Stimulated activated CD4-positive, alpha-beta T cell treated with anti-CD3 and anti-CD28 coated beads, TNF-alpha, amount 100 ng/mL, for 48 hours (primary cell): ENCODE data around the gene RAN.
"Not testable (repeated sequence)": the region's sequence is repeated elsewhere in the genome, so short reads cannot be mapped to it uniquely, and the experiment has no call there.

Experiments used
- DNase-seq, 3 donors: peaks; one replicate each; pipeline ENCODE4 v3.0.0-alpha.2; 2020; ENCODE audit warnings: low read depth in 3 of 3

RAN gene

DNA sequence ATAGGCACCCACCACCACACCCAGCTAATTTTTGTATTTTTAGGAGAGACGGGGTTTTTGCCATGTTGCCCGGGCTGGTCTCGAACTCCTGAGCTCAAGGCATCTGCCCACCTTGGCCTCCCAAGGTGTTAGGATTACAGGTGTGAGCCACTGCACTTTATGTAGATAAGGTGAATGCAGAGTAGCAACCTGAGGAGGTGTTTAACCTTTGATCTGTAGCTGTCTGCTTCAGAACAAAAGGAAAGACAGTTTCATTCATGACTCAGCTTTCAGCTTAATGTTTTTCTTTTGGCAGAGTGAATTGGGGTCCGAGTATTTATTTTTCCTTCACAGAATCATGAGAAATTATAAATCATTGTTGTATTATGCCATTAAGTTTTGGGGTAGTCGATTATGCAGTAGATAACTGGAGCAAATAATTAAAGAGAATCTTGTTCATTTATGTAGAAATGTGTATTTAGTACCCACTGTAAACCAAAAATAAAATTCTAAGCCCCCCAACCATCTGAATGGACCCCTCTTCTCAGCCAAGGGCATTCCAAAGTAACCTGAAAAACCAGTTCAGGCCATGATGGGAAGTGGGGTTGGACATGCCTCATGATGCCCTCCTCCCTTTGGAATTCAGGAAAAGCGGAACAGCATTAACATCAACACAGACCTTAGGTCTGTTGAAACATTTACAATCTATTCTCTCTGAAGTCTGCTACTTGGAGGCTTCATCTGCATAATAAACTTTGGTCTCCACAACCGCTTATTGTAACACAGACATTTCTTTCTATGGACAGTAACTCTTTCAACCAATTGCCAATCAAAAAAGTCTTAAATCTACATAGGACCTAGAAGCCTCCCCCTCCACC lies 22.1 kb upstream of the RAN start:
- DNase-seq: no peak

DNA sequence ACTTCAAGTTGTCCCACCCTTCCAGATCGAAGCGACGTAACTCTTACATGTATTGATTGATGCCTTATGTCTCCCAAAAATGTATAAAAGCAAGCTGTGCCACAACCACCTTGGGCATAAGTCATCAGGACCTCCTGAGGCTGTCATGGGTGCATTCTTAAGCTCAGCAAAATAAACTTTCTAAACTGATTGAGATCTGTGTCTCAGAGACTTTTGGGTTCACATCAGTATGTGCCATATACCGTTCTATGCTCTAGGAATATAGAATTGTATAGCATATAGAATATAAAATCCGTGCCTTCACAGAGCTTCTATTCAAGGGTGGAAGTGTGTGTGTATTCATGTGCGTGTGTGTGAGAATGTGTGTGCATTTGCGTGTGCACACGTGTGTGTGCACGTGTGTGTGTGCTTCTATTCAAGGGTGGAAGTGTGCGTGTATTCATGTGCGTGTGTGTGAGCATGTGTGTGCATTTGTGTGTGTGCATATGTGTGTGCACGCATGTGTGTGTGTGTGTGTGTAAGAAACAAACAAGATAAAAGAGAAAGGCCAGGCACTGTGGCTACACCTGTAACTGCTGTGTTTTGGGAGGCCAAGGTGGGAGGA lies 21.3 kb upstream of the RAN start:
- no peak for DNase-seq

DNA sequence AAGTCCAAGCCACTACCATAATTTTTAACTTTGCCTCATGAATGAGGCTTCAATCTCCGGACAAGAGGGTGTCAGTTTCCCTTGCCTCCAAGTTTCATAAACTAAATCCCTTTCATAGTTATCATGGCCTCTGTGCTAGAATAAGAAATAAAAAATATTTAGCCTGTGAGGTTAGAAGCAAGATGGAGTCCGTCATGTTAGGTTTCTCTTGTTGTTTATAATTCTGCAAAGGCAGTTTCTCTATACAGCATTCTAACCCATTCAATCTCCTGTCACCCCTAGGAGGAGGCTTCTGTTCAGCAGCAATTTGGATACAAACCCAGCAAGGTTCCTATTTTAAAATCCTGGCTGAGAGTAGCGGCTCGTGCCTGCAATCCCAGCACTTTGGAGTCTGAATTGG lies 15.8 kb upstream of the RAN start:
- DNase-seq: no peak

DNA sequence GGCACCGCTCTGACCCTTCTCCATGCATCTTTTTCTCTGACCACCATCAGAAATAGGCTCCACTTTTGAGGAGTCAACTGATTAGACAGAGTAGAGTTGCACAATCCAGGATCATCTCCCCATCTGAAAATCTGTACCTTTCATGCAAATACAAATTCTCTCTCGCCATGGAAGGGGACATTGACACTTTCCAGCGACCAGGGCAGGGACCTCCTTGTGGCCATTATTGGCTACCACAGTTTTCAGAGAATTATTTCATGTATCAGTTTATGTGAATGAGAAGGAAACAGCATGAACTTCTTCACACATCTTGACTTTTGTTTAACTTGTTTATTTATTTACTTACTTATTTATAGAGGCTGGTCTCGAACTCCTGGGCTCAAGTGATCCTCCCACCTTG lies 13.8 kb upstream of the RAN start:
- DNase-seq: no peak

DNA sequence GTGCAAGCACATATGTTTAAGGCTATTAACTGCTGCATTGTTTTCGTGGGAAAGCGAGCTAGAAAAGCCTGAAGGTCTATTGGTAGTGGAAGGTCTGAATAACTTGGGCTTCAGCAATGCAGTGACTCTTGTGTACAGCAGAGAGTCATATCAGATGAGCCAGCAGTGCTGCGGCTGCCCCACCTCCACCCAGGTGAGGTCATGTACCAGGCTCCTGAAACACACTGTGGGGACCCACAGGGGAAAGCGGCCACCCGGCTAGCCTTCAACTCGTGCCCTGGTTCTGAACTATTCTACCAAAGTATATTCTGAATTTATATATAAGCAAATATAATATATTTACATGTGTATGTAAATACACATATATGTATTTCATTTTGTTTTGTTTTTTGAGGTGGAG lies 12.7 kb upstream of the RAN start:
- DNase-seq: no peak

DNA sequence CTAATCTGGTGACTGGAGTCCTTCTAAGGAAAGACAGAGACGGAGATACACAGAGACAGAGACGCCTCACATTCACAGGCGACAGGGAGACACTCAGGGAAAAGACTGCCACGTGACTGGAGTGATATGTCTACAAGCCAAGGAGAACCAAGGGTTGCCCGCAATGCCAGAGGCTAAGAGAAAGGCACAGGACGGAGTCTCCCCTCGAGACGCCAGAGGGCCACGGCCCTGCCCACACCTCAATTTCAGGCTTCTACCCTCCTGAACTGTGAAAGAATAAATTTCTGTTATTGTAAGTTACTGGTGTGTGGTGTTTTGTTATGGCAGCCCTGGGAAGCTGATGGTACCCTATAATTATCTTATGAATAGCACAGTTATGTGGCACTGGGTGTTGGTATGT lies 11.6 kb upstream of the RAN start:
- no peak for DNase-seq

DNA sequence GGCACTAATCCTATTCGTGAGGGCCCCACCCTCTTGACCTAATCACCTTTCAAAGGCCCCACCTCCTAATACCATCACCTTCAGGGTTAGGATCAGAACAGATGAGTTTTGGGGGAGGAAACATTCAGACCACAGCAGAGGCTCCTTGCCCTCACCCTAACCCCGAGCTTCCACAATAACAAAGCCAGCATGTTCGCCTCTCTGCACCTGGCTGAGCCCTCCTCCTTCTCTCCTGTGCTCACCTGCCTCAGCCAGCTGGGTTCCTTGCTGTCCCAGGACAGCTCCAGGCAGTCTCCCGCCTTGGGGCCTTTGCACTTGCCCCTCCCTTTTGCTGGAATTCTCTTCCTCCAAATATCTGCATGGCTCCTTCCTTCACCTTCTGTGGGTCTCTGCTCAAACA lies 9.7 kb upstream of the RAN start:
- DNase-seq: no peak

DNA sequence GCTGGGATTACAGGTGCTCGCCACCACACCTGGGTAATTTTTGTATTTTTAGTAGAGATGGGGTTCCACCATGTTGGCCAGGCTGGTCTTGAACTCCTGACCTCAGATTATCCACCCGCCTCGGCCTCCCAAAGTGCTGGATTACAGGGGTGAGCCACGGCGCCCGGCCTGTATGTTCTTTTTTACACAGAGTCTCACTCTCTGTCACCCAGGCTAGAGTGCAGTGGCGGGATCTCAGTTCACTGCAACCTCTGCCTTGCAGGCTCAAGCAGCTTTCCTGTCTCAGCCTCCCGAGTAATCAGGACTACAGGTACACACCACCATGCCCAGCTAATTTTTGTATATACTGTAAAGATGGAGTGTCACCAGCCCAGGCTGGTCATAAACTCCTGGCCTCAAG lies 9.1 kb upstream of the RAN start:
- not testable (repeated sequence) for DNase-seq

DNA sequence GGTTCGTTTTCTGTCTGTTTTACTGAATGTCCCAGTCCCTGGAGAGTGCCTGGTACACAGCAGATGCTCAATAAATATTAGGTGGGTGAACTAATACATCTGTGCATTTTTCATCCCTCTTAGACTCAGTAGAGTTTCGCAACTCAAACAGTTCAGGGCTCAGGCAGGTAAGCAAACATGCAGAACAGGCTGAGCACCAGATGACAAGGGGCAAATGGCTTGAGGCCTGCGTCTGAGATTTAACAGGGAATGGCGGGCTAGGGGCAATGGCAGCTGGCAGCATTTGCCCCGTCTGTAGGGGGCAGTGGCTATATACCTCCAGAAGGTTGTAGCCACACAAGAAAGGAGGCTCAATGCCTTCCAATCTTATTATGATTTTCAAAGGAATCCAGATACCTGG lies 8.6 kb upstream of the RAN start:
- DNase-seq: no peak

DNA sequence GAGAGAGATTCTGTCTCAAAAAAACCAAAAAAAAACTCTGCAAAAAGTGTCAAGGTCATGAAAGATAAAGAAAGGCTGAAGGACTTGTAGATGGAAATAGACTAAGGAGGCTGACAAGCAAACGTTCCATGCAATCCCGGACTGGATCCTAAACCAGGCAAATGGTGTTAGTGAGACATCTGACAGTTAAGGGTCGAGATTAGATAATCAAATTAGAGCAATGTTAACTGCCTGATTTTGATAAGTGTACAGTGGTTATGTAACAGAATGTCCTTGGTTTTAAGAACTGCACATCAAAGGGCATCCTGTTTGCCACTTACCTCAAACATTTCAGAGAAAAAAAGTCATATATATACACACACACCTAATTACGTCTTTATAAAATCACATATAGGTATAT lies 3.5 kb upstream of the RAN start:
- no peak for DNase-seq

DNA sequence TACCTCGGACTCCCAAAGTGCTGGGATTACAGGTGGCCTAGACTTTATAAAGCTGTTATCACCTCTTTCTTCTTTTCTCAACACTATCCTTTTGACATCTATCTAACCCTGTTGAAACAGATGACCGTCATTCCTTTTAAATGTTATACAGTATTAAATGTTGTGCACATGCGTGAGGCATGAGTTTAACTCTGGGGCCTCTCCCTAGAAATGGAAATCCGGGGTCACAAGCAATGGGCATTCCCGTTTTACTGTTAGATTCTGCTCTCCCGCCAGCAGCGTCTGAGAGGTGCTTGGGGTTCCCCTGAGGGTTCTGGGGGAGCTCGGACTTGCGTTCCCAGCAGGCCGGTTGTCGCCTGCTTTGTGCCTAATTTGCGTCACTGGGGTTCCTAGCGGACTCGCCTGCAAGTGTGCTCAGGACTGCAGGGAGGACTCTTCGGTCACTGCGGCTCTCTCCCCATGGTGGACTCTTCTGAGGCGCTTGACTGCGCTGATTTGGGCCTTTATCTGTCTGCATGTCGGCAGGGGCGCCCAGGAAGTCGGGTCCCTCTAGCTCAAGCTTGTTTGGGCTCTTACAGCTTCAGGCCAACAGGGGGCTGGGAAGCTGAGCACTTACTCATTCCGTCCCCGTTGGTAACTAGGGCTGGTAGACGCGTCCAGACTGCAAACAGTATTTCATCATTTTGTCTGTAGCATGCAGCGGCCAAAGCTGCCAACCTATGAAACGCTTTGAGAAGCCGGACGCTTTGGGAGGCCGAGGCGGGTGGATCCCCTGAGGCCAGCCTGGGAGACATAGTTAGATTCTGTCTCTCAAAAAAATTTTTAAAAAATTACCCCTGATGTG lies 1.2 kb upstream of the RAN start:
- peak; percentile 47 to 71 (median 56) for DNase-seq

DNA sequence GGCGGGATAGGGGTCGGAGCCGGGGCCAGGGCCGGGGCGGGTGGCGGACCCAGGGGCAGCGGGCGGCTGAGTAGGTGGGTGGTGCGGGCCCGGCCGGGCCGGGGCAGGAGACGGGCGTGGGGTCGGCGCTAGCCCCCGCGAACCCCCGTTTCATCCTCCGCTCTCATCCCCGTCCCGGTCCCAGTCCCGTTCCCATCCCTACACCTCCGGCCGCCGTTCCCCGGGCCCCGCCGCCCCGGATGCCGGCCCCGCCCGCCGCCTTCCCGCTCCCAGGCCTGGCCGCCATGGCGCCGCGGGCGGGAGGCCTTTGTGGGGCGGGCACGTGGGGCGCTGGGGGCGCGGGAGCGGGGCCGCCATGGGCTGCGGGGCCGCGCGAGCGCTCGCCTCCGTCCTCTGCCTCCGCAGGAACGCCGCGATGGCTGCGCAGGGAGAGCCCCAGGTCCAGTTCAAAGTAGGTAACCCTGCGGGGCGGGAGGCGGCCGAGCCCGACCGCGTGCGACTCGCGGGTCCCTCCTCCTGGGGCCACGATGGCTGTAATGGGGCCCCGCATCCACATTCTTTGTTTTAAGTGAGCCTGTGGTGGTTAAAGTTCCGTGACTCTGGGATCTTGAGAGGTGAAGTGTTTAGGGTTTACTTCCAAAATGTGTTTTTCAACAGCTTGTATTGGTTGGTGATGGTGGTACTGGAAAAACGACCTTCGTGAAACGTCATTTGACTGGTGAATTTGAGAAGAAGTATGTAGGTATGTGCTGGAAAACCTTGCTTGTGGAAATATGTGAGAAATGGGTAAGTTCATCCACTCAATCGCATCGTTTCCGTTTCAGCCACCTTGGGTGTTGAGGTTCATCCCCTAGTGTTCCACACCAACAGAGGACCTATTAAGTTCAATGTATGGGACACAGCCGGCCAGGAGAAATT lies 572 bp downstream of the RAN start:
- no peak for DNase-seq

DNA sequence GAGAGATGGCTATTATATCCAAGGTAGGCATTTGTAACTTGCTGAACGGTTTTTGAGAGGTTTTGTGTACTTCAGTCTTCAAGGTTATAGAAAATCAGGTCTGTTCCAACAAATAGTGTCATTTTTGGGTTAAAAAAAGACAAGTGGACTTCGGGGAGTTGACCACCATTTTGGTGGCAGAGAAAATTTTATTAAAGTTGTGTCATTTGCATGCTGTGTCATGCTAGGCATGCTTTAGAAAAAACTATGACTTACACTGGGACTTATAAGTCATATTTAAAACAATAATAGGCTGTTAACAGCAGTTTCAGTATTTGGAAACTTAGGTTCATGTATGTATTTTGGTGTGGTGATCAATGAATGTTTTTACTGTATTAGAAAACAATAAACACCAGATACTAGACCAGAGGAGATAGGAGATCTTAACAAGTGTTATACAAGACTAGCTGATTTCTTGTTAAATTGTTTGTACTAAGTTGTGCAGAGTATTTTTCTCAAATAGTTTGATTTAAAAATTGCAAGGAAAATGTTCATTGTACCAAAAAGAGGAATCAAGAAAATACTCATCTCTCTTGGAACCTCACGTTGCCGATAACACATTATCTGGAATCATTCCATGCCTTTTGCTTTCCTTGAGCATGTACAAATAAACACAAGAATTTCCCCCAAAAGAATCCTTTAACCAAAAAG lies 1.4 kb downstream of the RAN start:
- DNase-seq: no peak

DNA sequence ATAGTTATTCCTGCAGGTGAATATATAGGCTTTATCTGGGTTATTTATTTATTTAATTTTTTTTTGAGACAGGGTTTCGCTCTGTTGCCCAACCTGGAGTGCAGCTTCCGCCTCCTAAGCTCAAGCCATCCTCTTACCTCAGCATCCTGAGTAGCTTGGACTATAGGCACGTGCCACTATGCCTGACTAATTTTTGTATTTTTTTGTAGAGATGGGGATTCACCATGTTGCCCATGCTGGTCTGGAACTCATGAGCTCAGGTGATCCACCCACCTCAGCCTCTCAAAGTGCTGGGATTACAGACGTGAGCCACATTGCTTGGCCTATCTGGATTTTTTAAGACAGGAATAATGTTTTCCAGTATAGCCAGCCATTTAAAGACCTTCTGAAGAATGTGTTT lies 2.0 kb downstream of the RAN start:
- DNase-seq: no peak

DNA sequence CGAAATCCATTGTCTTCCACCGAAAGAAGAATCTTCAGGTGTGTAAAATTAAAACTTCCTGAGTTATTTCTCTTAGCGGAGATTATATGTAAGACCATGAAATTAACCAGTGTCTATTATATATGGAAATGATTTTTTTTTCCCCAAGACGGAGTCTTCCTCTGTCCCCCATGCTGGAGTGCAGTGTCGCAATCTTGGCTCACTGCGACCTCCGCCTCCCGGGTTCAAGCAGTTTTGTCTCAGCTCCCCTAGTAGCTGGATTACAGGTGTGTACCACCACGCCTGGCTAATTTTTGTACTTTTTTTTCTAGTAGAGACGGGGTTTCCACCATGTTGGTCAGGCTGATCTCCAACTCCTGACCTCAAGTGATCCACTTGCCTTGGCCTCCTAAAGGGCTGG lies 2.8 kb downstream of the RAN start:
- DNase-seq: no peak

DNA sequence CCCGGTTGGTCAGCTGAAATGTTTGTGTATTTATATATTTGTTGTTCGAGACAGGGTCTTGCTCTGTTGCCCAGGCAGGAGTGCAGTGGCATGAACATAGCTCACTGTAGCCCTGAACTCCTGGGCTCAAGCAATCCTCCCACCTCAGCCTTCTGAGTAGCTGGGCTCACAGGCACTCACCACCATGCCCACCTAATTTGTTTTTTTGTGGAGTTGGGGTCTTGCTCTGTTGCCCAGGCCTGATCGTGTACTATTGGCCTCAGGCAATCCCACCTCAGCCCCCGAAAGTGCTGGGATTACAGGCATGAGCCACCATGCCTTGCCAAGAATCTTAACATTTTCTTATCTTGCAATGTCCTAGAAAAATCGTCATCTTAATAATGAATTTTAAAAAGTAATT lies 3.3 kb downstream of the RAN start:
- no peak for DNase-seq

DNA sequence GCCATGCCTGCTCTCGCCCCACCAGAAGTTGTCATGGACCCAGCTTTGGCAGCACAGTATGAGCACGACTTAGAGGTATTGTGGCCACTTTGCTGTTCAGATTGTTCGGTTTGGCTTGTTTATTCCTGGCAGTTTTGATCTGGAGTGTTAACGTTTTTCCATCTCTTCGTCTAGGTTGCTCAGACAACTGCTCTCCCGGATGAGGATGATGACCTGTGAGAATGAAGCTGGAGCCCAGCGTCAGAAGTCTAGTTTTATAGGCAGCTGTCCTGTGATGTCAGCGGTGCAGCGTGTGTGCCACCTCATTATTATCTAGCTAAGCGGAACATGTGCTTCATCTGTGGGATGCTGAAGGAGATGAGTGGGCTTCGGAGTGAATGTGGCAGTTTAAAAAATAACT lies 3.8 kb downstream of the RAN start:
- not testable (repeated sequence) for DNase-seq

DNA sequence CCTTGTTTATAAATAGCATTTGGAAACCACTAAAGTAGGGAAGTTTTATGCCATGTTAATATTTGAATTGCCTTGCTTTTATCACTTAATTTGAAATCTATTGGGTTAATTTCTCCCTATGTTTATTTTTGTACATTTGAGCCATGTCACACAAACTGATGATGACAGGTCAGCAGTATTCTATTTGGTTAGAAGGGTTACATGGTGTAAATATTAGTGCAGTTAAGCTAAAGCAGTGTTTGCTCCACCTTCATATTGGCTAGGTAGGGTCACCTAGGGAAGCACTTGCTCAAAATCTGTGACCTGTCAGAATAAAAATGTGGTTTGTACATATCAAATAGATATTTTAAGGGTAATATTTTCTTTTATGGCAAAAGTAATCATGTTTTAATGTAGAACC lies 4.4 kb downstream of the RAN start:
- DNase-seq: no peak

DNA sequence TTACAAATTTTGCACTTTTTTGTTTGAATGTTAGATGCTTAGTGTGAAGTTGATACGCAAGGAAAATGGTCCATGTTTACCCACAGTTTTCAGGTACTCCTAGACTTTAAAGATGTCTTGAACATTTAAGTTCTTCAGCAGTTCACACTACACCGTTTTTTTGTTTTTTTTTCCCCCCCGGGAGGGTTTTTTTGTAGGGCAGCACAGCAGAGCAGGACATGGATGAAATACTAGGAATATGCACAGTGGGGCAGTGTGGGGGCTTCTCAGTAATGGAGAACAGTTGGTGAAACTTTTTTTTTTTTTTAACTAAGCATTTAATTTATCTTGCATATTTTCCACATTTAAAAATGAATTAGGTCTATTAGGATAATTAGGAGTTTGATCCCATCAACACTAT lies 4.9 kb downstream of the RAN start:
- DNase-seq: no peak

DNA sequence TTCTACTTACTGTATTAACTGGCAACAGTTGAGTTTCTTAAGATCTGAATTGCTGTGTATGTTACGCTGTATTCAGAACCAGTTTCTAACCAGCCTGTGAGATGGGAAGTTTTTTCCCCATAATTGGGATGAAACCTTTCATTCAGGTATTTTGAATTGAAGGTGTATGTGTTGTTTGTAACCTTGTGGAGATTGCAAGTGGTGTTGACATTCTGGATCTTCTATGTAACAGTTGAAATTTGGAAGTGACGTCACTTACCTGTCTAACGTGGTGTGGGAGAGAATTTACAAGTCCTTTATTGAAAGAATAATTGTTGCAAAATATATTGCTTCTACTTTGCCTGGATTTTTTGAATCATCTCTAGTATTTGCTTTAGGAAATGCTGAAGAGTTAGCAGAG lies 5.5 kb downstream of the RAN start:
- no peak for DNase-seq
